ENCODE data around the gene CENPB. TPM values are rescaled to one million over a fixed set of nuclear protein-coding genes. Genes with fewer than 3 reads are reported as not detected.

CENPB gene
- total RNA-seq, 5 donors from 2014 or later (not counting 1 experiment from before 2014, with no cell fraction given), result 37.0 to 79.0 (median 60.8) TPM

DNA sequence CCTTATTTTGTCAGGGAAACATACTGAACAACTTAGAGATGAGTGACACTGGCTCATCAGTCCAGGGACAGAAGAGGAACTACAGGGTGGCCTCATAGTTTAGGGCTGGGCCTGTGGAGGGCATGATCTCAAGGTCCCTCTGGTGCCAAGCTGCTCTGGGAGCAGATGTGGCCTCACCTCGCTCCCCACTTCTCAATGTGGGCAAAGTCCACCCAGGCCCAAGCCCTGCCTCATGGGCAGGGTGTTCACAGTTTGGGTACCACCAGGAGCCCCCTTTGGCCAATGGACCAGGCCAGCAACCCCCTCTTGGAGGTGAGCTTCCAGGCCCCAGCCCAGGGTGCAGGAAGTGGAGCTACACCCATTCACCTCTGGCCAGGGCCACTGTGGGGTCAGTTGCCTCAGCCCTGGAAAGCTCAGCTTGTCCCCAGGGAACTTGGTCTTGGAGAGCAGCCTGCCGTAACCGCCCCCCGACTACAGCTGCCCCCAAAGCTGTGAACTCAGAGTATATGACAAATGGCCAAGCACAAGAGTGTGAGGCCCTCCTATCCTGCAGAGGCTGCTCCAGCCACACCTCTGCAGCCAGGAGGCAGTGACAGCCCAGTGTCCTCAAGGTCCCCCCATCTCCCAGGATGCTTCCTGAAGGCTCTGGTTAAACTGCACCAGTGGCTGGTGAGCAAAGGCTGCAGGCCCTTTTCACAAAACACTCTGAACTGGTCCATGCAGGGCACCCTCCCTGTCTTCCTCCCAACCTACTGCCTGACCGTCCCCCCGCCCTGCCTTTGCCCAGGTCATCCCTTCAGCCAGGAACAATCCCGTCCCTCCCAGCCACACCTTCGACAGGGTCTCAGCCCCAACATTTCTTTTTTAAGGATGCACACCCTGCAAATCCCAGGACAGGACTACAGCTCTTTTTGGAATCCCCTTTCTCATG is 22.6 kb downstream of the CENPB start:
- Histone ChIP-seq H3K27me3 (replicated peaks in 1 of 2; ENCODE audit: control insufficient read depth in 2 of 2, extremely low read depth in 1 of 2, insufficient read depth in 2 of 2, low read length in 1 of 2) (no peaks in the 10 kb centered on the region), H3K9me3 (no peaks in the 10 kb centered on the region), H3K27ac (ENCODE audit: low read length) (no peak overlapping the region), H3K4me3 (ENCODE audit: control insufficient read depth in 1 of 2, extremely low read depth in 1 of 2, low read length in 1 of 2) (no peak overlapping the region), H3K4me1 (ENCODE audit: control insufficient read depth in 1 of 2, extremely low read depth in 1 of 2, insufficient read depth in 2 of 2, low read length in 2 of 2) (peaks cover 10 to 30% of the 10 kb centered on the region in 2 experiments), H3K36me3 (ENCODE audit: control insufficient read depth in 2 of 2, extremely low read depth in 1 of 2, insufficient read depth in 1 of 2, low read length in 1 of 2) (no peaks in the 10 kb centered on the region)
- Mint-ChIP-seq H3K36me3 (peaks cover 4% of the 10 kb centered on the region), H3K4me1 (peaks cover 17 to 26% (median 23%) of the 10 kb centered on the region in 3 donors), H3K4me3 (no peak overlapping the region), H3K9me3 (no peaks in the 10 kb centered on the region), H3K27me3 (no peaks in the 10 kb centered on the region), H3K27ac (no peak overlapping the region)
- WGBS (ENCODE audit: insufficient coverage), result over 99% methylated on average over 8 of the region's 8 CpGs
- POLR2A ChIA-PET, result no interaction called here
- DNase-seq (no peak), ATAC-seq (replicated peaks in 1 of 4) (no peak)
- CTCF ChIA-PET, result interaction anchor here in 1 of 2 donors (0.6 kb wide), 1 partner anchor 44 kb away, joined by 3 read pairs; no protein-coding TSS in a partner anchor

DNA sequence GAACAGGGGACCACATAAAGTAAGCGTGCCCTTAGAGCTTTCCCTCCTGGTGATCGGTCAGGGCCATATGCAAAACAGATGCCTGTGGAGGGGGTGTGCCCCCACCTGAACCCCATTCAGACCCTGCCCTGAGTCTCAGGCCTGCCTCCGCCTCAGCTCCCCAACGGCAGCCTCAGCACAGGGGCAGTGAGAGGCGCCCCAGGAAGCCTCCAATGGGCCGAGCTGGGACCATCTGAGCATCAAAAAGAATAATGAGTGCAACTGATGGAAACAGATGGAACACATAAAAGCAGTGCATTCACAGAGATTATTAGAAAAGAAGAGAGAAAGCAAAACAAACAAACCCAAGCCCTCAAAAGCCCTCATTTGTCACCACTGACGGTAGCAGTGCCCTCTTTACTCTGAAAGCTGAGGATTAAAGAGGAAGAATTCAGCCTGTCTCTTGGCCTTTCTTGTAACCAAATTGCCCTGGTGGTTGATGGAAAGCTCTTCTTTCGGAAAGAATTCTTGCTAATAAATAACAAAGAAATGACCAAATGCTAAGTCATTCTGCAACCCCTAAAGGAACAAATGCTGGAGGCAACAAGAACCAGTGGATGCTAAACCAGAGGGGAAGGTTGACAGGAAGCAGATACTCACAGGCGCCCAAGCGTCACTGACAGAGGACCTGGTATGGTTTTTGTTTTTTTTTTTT is 25.7 kb downstream of the CENPB start:
- Mint-ChIP-seq H3K9me3 (no peaks in the 10 kb centered on the region), H3K27me3 (no peaks in the 10 kb centered on the region), H3K27ac (no peak overlapping the region), H3K36me3 (peaks cover 15% of the 10 kb centered on the region), H3K4me3 (no peak overlapping the region), H3K4me1 (peaks cover 0 to 7% (median 4%) of the 10 kb centered on the region in 3 donors)
- Histone ChIP-seq H3K27ac (ENCODE audit: low read length) (no peak overlapping the region), H3K36me3 (ENCODE audit: control insufficient read depth in 2 of 2, extremely low read depth in 1 of 2, insufficient read depth in 1 of 2, low read length in 1 of 2) (peaks cover 3 to 9% of the 10 kb centered on the region in 2 donors), H3K9me3 (no peaks in the 10 kb centered on the region), H3K27me3 (replicated peaks in 1 of 2; ENCODE audit: control insufficient read depth in 2 of 2, extremely low read depth in 1 of 2, insufficient read depth in 2 of 2, low read length in 1 of 2) (no peaks in the 10 kb centered on the region), H3K4me1 (ENCODE audit: control insufficient read depth in 1 of 2, extremely low read depth in 1 of 2, insufficient read depth in 2 of 2, low read length in 2 of 2) (peaks cover 0 to under 1% of the 10 kb centered on the region in 2 experiments), H3K4me3 (ENCODE audit: control insufficient read depth in 1 of 2, extremely low read depth in 1 of 2, low read length in 1 of 2) (no peak overlapping the region)
- ATAC-seq (replicated peaks in 1 of 4) (no peak), DNase-seq (no peak)
- 80% methylated on average over 3 of the region's 10 CpGs for WGBS (ENCODE audit: insufficient coverage)
- CTCF ChIA-PET, result no interaction called here
- POLR2A ChIA-PET, result no interaction called here

DNA sequence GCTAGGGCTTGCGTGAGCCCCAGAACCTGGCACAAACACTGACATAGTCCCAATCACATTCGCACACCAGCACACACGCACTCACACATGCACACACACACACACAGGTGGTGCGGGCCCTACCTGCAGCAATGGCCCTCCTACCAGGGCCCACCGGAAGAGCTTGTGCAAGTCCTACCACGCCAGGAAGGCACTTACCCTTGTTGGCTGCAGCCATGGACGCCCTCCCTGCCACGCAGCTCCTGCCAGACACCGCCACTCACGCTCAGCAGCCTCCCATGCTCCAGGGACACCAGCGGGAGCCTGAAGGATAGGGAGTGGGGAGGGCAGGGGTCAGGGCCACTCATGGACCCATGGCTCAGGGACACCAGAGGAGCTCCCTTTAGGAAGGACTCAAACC is 26.7 kb downstream of the CENPB start:
- Mint-ChIP-seq H3K4me1 (no peaks in the 10 kb centered on the region), H3K27ac (no peak overlapping the region), H3K36me3 (peaks cover 15% of the 10 kb centered on the region), H3K4me3 (no peak overlapping the region), H3K27me3 (no peaks in the 10 kb centered on the region), H3K9me3 (no peaks in the 10 kb centered on the region)
- no peak for DNase-seq
- Histone ChIP-seq H3K27me3 (replicated peaks in 1 of 2; ENCODE audit: control insufficient read depth in 2 of 2, extremely low read depth in 1 of 2, insufficient read depth in 2 of 2, low read length in 1 of 2) (no peaks in the 10 kb centered on the region), H3K36me3 (ENCODE audit: control insufficient read depth in 2 of 2, extremely low read depth in 1 of 2, insufficient read depth in 1 of 2, low read length in 1 of 2) (peaks cover 4 to 14% of the 10 kb centered on the region in 2 donors), H3K9me3 (no peaks in the 10 kb centered on the region), H3K4me1 (ENCODE audit: control insufficient read depth in 1 of 2, extremely low read depth in 1 of 2, insufficient read depth in 2 of 2, low read length in 2 of 2) (no peaks in the 10 kb centered on the region), H3K27ac (ENCODE audit: low read length) (no peak overlapping the region), H3K4me3 (ENCODE audit: control insufficient read depth in 1 of 2, extremely low read depth in 1 of 2, low read length in 1 of 2) (no peak overlapping the region)
- ChIA-PET POLR2A (no interaction called here), CTCF (no interaction called here)
- WGBS (ENCODE audit: insufficient coverage), result 90% methylated on average over 8 of the region's 11 CpGs
- no peak for ATAC-seq (replicated peaks in 1 of 4)

DNA sequence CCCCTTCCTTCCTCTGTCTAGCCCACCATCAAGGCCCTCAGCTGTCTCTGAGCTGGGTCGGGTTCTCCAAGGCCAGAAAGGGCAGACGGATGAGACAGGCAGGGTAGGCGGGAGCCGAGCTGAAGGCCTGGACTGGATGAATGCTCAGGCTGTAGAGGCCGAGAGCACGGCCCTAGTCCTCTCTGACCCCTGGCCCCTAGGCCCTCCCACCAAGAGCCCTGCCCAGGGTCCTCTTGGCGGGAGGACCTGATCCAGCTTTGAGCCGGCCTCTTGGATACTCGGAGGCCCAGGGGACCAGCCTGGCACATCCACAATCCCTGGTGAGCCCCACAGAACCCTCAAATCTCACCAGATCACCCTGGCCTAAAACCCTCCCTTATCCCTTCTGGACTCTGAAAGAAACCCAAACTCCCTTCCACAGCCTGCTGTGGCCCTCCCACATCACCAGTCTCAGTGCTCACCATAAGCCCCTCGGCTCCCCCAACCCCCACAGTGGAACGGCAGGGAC is 27.2 kb downstream of the CENPB start:
- DNase-seq (no peak), ATAC-seq (replicated peaks in 1 of 4) (no peak)
- Histone ChIP-seq H3K27ac (ENCODE audit: low read length) (no peak overlapping the region), H3K27me3 (replicated peaks in 1 of 2; ENCODE audit: control insufficient read depth in 2 of 2, extremely low read depth in 1 of 2, insufficient read depth in 2 of 2, low read length in 1 of 2) (no peaks in the 10 kb centered on the region), H3K4me1 (ENCODE audit: control insufficient read depth in 1 of 2, extremely low read depth in 1 of 2, insufficient read depth in 2 of 2, low read length in 2 of 2) (no peaks in the 10 kb centered on the region), H3K9me3 (no peaks in the 10 kb centered on the region), H3K4me3 (ENCODE audit: control insufficient read depth in 1 of 2, extremely low read depth in 1 of 2, low read length in 1 of 2) (no peak overlapping the region), H3K36me3 (ENCODE audit: control insufficient read depth in 2 of 2, extremely low read depth in 1 of 2, insufficient read depth in 1 of 2, low read length in 1 of 2) (peaks cover 4 to 14% of the 10 kb centered on the region in 2 donors)
- Mint-ChIP-seq H3K36me3 (peaks cover 15% of the 10 kb centered on the region), H3K4me3 (no peak overlapping the region), H3K9me3 (no peaks in the 10 kb centered on the region), H3K4me1 (no peaks in the 10 kb centered on the region), H3K27me3 (no peaks in the 10 kb centered on the region), H3K27ac (no peak overlapping the region)
- ChIA-PET POLR2A (no interaction called here), CTCF (no interaction called here)
- WGBS (ENCODE audit: insufficient coverage), result 84% methylated on average over 11 of the region's 11 CpGs

DNA sequence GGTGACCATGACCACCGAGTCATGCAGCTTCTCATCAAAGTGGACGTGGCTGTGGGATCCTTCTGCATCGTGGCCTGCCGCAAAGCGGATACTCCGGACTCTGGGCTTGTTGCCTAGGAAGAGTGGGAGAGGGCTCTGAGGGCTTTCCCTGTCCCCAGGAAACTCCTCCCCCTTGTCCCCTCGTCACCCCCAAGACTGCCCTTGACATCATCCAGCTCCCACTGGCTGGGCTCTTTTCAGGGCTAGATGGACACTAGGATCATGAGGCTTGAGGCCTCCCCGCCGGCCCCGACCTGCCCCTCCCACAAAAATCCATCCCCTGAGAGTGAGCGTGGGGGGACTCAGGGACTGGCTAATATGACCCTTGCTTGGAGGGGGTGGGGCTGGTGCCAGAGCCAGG is 28.0 kb downstream of the CENPB start:
- no peaks in the 10 kb centered on the region for H3K27me3 Mint-ChIP-seq
- POLR2A ChIA-PET, result no interaction called here
- H3K4me1 ChIP-seq (ENCODE audit: control insufficient read depth in 1 of 2, extremely low read depth in 1 of 2, insufficient read depth in 2 of 2, low read length in 2 of 2), result no peaks in the 10 kb centered on the region

DNA sequence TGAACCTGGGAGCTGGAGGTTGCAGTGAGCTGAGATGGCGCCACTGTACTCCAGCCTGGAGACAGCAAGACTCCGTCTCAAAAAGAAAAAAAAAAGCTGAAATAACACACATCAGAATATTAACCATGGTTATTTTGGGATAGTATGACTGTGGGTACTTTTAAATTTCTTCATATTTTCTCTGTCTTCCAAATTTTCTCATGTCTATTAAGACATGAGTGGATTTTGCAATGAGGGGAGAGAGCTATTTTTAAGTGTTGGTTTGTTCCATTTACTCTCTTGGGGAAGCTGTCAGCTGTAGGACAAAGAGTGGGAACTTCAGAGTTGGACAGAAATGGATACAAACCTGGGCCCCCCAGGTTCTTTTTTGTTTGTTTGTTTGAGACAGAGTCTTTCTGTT is 29.3 kb downstream of the CENPB start:
- DNase-seq (no peak), ATAC-seq (replicated peaks in 1 of 4) (no peak)
- Histone ChIP-seq H3K9me3 (no peaks in the 10 kb centered on the region), H3K27ac (ENCODE audit: low read length) (no peak overlapping the region), H3K36me3 (ENCODE audit: control insufficient read depth in 2 of 2, extremely low read depth in 1 of 2, insufficient read depth in 1 of 2, low read length in 1 of 2) (peaks cover 4 to 14% of the 10 kb centered on the region in 2 donors), H3K27me3 (replicated peaks in 1 of 2; ENCODE audit: control insufficient read depth in 2 of 2, extremely low read depth in 1 of 2, insufficient read depth in 2 of 2, low read length in 1 of 2) (peaks cover 0 to 5% of the 10 kb centered on the region in 2 experiments), H3K4me3 (ENCODE audit: control insufficient read depth in 1 of 2, extremely low read depth in 1 of 2, low read length in 1 of 2) (no peak overlapping the region), H3K4me1 (ENCODE audit: control insufficient read depth in 1 of 2, extremely low read depth in 1 of 2, insufficient read depth in 2 of 2, low read length in 2 of 2) (no peaks in the 10 kb centered on the region)
- Mint-ChIP-seq H3K9me3 (no peaks in the 10 kb centered on the region), H3K27ac (no peak overlapping the region), H3K4me1 (peaks cover 4 to 10% (median 9%) of the 10 kb centered on the region in 3 donors), H3K36me3 (peaks cover 15% of the 10 kb centered on the region), H3K27me3 (no peaks in the 10 kb centered on the region), H3K4me3 (no peak overlapping the region)
- WGBS (ENCODE audit: insufficient coverage), result no CpG with 5 or more reads among the region's 2 CpGs
- CTCF ChIA-PET, result interaction anchor here in 1 of 2 donors (0.7 to 1.2 kb wide), 2 partner anchors 11 to 680 kb away, joined by 3 read pairs; no protein-coding TSS in a partner anchor
- POLR2A ChIA-PET, result interaction anchor here in 1 of 2 donors (0.7 to 0.9 kb wide), 2 partner anchors 8 to 64 kb away, joined by 3 to 7 read pairs; no protein-coding TSS in a partner anchor

More for the DNA sequence above, 28.0 kb downstream of the CENPB start:
- no peak overlapping the region for H3K4me3 Mint-ChIP-seq
- H3K27ac Mint-ChIP-seq, result no peak overlapping the region
- H3K4me1 Mint-ChIP-seq, result no peaks in the 10 kb centered on the region
- 76% methylated on average over 2 of the region's 11 CpGs for WGBS (ENCODE audit: insufficient coverage)
- DNase-seq (no peak), ATAC-seq (replicated peaks in 1 of 4) (no peak)
- peaks cover 4 to 14% of the 10 kb centered on the region in 2 donors for H3K36me3 ChIP-seq (ENCODE audit: control insufficient read depth in 2 of 2, extremely low read depth in 1 of 2, insufficient read depth in 1 of 2, low read length in 1 of 2)
- H3K36me3 Mint-ChIP-seq, result peaks cover 15% of the 10 kb centered on the region
- H3K9me3 Mint-ChIP-seq, result no peaks in the 10 kb centered on the region
- no peaks in the 10 kb centered on the region for H3K27me3 ChIP-seq (replicated peaks in 1 of 2; ENCODE audit: control insufficient read depth in 2 of 2, extremely low read depth in 1 of 2, insufficient read depth in 2 of 2, low read length in 1 of 2)
- CTCF ChIA-PET, result interaction anchor here in 1 of 2 donors (0.7 kb wide), 1 partner anchor 10 kb away, joined by 3 read pairs; no protein-coding TSS in a partner anchor
- no peak overlapping the region for H3K4me3 ChIP-seq (ENCODE audit: control insufficient read depth in 1 of 2, extremely low read depth in 1 of 2, low read length in 1 of 2)
- no peaks in the 10 kb centered on the region for H3K9me3 ChIP-seq
- no peak overlapping the region for H3K27ac ChIP-seq (ENCODE audit: low read length)
